Spleen (tissue), 11 donors: ENCODE measurements around the gene KCNQ1. TPM values are rescaled to one million over a fixed set of nuclear protein-coding genes. Genes with fewer than 3 reads are reported as not detected.

Experiments used
- DNase-seq: peaks from one replicate; pipeline ENCODE4 v3.0.0-alpha.2; 2020
- H3K27ac ChIP-seq, 8 donors: fragments of 200-600 bp; sonication (generic) in 7 of 8; 1 replicate in 4 of 8; 2 replicates in 4 of 8; pipeline versions ENCODE4 v1.5.0 to v1.8.0; 2016 to 2021; ENCODE audit warnings: inconsistent platforms in 4 of 8, mild to moderate bottlenecking in 4 of 8, moderate library complexity in 1 of 8
- H3K27me3 ChIP-seq, 7 donors: fragments of 200-600 bp; sonication (generic) in 6 of 7; replicated peaks in 1 of 7; 1 replicate in 4 of 7; 2 replicates in 3 of 7; pipeline versions ENCODE4 v1.5.0 to v1.8.0; 2016 to 2021; ENCODE audit warnings: inconsistent platforms in 3 of 7, mild to moderate bottlenecking in 1 of 7
- H3K36me3 ChIP-seq, 6 donors: fragments of 200-600 bp; sonication (generic) in 5 of 6; 1 replicate in 4 of 6; 2 replicates in 2 of 6; pipeline versions ENCODE4 v1.5.0 to v1.8.0; 2016 to 2021; ENCODE audit warnings: inconsistent platforms in 2 of 6
- H3K4me1 ChIP-seq, 6 donors: fragments of 200-600 bp; sonication (generic) in 5 of 6; 1 replicate in 3 of 6; 2 replicates in 3 of 6; pipeline versions ENCODE4 v1.5.0 to v1.8.0; 2016 to 2021; ENCODE audit warnings: inconsistent platforms in 3 of 6
- H3K4me3 ChIP-seq, 8 donors: fragments of 200-600 bp; sonication (generic) in 7 of 8; 1 replicate in 4 of 8; 2 replicates in 4 of 8; pipeline versions ENCODE4 v1.5.0 to v1.8.0; 2016 to 2021; ENCODE audit warnings: inconsistent platforms in 4 of 8, mild to moderate bottlenecking in 4 of 8, moderate library complexity in 2 of 8
- H3K9me3 ChIP-seq, 8 donors: fragments of 200-600 bp; sonication (generic) in 7 of 8; 1 replicate in 4 of 8; 2 replicates in 4 of 8; pipeline versions ENCODE4 v1.5.0 to v1.8.0; 2016 to 2021; ENCODE audit warnings: inconsistent platforms in 4 of 8
- POLR2A ChIP-seq, 3 donors: fragments of 450-650 bp; IDR thresholded peaks; one replicate each; pipeline ENCODE4 v1.5.1; 2017; ENCODE audit warnings: antibody characterized with exemption in 3 of 3, mild to moderate bottlenecking in 1 of 3
- POLR2AphosphoS5 ChIP-seq, 3 donors: sonication (generic); formaldehyde crosslinking; IDR thresholded peaks; one replicate each; pipeline ENCODE4 v1.5.1; 2017; ENCODE audit warnings: antibody characterized with exemption in 3 of 3
- WGBS, 5 donors: extraction: QIAGEN DNeasy Blood & Tissue Kit in 3 of 5; methylation state at CpG; one replicate each; pipeline versions ENCODE4 v1.1.5 to v1.1.7; 2013 to 2018; 5-methylcytosine and 5-hydroxymethylcytosine counted together
- intact Hi-C: fragments of 100-400 bp; cut with DNase I; formaldehyde crosslinking; loops from one replicate; pipeline ENCODE4 v1.15.0; 2023; ENCODE audit warnings: low total_unique reads
- polyA plus RNA-seq, 3 donors: library from polyadenylated mRNA; stranded (reverse); fragments of 200-250 nt; gene quantifications; one replicate each; pipeline ENCODE4 v1.2.1, GENCODE V29; 2013
- total RNA-seq, 7 donors: library from RNA; depleted of rRNA in 3 of 7; stranded (reverse); fragments of >200 nt in 3 of 7; fragmentation: NEBNext Ultra II Directional in 4 of 7; extraction: Animal tissue kit (Norgen Biotek cat#: 25700) in 4 of 7; gene quantifications; one replicate each; pipeline versions ENCODE4 v1.1.0 to v1.2.1, GENCODE V29; 2016 to 2021
- TF ChIP-seq, protein P1 (sequence below), 11 experiments: fragments of 200-600 bp in 7 of 11; fragments of 450-650 bp in 4 of 11; sonication (generic) in 4 of 11; IDR thresholded peaks in 8 of 11; conservative IDR thresholded peaks in 3 of 11; 1 replicate in 7 of 11; 2 replicates in 4 of 11; pipeline versions ENCODE4 v1.4.0 to v1.8.0; 2016 to 2021; ENCODE audit warnings: antibody characterized with exemption in 11 of 11, inconsistent platforms in 4 of 11, mild to moderate bottlenecking in 1 of 11
- donor health status: healthy with polysubstance abuse.
- donor health status: DM: no; HTN: no; CAD: no; lungs with moderate emphysema.
- donor health status: DM: no; HTN: no; CAD: no.
- donor health status: Bipolar disorder and iron deficiency.
- donor health status: healthy.
- donor health status: DM: no; HTN: no; CAD: no.
- donor health status: DM: yes; HTN: yes; CAD: no.

KCNQ1 gene
- total and polyA plus RNA-seq, 10 donors: 3.3 to 21.6 (median 13.5) TPM

DNA sequence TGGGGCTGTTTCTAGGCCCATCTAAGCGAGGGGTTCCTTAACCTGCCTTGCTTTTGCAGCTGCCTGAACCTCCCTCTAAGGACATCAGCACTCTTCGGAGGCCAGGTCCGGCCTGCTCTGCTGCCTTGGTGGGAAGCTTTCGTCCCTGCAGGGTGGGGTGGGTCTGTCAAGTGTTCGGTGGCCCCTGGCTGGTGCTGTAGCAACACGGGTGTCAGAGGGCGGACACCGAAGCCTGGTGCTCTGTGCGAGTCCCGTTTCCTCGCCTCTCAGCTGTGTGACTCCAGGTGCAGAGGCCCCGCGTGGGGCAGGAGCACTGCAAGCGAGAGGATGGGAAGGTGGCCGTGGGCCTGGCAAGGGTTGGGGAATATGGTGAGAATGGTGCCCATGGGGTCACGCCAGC lies 376.2 kb downstream of the KCNQ1 start:
- Histone ChIP-seq H3K27me3 (no peaks in the 10 kb centered on the region), H3K4me1 (peaks cover 0 to 18% (median 15%) of the 10 kb centered on the region in 6 donors), H3K27ac (no peak overlapping the region), H3K9me3 (peaks cover 0 to 74% (median 39%) of the 10 kb centered on the region in 8 donors), H3K4me3 (no peak overlapping the region), H3K36me3 (peaks cover 0 to 24% (median 0%) of the 10 kb centered on the region in 6 donors)
- peak; percentile 51 for DNase-seq
- no peak for TF ChIP-seq POLR2AphosphoS5 (IDR thresholded peaks at IDR 0.05)
- TF ChIP-seq, protein P1, sequence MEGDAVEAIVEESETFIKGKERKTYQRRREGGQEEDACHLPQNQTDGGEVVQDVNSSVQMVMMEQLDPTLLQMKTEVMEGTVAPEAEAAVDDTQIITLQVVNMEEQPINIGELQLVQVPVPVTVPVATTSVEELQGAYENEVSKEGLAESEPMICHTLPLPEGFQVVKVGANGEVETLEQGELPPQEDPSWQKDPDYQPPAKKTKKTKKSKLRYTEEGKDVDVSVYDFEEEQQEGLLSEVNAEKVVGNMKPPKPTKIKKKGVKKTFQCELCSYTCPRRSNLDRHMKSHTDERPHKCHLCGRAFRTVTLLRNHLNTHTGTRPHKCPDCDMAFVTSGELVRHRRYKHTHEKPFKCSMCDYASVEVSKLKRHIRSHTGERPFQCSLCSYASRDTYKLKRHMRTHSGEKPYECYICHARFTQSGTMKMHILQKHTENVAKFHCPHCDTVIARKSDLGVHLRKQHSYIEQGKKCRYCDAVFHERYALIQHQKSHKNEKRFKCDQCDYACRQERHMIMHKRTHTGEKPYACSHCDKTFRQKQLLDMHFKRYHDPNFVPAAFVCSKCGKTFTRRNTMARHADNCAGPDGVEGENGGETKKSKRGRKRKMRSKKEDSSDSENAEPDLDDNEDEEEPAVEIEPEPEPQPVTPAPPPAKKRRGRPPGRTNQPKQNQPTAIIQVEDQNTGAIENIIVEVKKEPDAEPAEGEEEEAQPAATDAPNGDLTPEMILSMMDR (IDR thresholded peaks at IDR 0.05 in 8 of 11, conservative IDR thresholded peaks at IDR 0.05 in 3 of 11): no peak
- intact Hi-C loops: no loop called here
- 89 to 95% (median 92%) methylated on average over 11 to 16 of the region's 16 CpGs for WGBS, 5 donors

DNA sequence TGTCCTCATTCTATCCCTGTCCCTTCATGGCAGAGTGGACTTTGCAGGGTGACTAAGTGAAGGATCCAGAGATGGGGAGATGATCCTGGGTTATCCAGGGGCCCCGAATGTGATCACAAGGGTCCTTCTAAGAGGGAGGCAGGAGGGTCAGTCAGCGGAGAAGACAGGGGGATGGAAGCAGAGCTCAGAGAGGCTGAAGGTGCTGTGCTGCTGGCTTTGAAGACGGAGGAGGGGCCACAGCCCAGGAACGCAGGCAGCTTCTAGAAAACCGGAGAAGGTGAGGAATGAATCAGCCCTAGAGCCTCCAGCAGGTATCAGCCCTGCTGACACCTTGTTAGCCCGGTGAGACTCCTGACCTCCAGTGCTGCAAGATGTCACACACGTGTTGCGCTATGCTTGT lies 377.1 kb downstream of the KCNQ1 start:
- Histone ChIP-seq H3K36me3 (peaks cover 0 to 19% (median 0%) of the 10 kb centered on the region in 6 donors), H3K27me3 (peaks cover 0 to 4% (median 0%) of the 10 kb centered on the region in 7 donors), H3K27ac (no peak overlapping the region), H3K4me1 (peaks cover 0 to 27% (median 23%) of the 10 kb centered on the region in 6 donors), H3K9me3 (peaks cover 0 to 65% (median 30%) of the 10 kb centered on the region in 8 donors), H3K4me3 (no peak overlapping the region)
- TF ChIP-seq, protein P1 (IDR thresholded peaks at IDR 0.05 in 8 of 11, conservative IDR thresholded peaks at IDR 0.05 in 3 of 11): no peak
- no peak for TF ChIP-seq POLR2A (IDR thresholded peaks at IDR 0.05)
- 86 to 93% (median 91%) methylated on average over 8 of the region's 8 CpGs for WGBS, 5 donors
- no peak for DNase-seq
- intact Hi-C loops: no loop called here

DNA sequence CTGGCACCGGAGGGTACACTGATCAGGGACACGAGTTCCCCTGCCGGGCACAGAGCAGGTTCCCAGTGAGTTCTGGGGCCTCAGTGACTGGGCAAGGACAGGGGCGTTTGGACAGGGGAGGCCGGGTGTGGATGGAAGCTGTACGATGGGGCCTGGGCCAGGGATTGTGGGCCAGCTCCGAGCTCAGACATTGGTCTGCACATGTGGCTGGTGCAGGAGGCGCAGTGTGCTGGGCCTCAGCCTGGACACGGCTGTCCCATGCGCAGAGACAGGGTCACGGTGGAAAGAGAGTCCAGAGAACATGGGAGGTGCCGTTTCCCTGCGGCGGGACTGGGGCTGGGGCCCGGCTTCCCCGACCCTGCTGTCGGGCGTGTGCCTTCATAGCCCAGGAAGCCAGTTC lies 380.0 kb downstream of the KCNQ1 start:
- TF ChIP-seq POLR2A (IDR thresholded peaks at IDR 0.05) (no peak), POLR2AphosphoS5 (IDR thresholded peaks at IDR 0.05) (no peak)
- TF ChIP-seq, protein P1 (IDR thresholded peaks at IDR 0.05 in 8 of 11, conservative IDR thresholded peaks at IDR 0.05 in 3 of 11): no peak
- peaks cover 0 to 4% (median 0%) of the 10 kb centered on the region in 7 donors for H3K27me3 ChIP-seq
- peaks cover 0 to 30% (median 24%) of the 10 kb centered on the region in 6 donors for H3K4me1 ChIP-seq
- intact Hi-C loops: no loop called here
- no peak for DNase-seq
- H3K27ac ChIP-seq: peak overlapping the region in 5 of 8 donors; percentile 13 to 84 (median 56)
- peaks cover 0 to 55% (median 29%) of the 10 kb centered on the region in 8 donors for H3K9me3 ChIP-seq
- no peak overlapping the region for H3K4me3 ChIP-seq
- WGBS, 5 donors: 64 to 81% (median 68%) methylated on average over 13 to 18 of the region's 18 CpGs
- peaks cover 0 to 9% (median 0%) of the 10 kb centered on the region in 6 donors for H3K36me3 ChIP-seq

DNA sequence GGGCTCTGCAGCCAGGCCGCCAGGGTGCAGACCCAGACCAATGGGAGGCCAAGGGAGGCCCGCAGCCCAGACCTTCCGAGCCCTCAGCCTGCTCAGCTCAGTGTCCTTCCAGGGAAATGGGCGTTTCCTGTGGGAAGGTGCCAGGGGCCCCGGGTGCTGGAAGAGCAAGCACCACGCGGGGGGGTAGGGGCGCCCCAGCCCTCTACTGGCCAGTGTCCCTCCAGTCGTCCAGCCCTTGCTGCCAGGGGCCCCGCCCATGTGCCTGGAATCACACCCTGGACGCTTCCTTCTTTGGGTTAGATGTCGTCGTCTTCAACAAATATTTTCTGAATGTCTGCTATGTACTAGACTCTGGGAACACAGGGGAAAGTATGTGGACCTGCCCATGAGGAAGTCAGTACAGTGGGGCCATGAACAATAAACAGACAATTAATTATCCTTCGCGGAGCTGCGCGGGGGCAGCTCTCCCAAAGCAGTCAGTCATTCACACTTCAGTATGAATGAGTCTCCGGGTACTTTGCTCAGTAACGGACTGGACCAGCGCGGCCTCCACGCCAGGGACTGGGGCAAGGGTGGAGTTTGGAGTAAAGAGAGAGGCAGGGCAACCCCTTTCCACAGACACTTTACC lies 380.6 kb downstream of the KCNQ1 start:
- H3K9me3 ChIP-seq: peaks cover 0 to 51% (median 28%) of the 10 kb centered on the region in 8 donors
- intact Hi-C loops: no loop called here
- H3K4me1 ChIP-seq: peaks cover 0 to 31% (median 24%) of the 10 kb centered on the region in 6 donors
- DNase-seq: no peak
- H3K4me3 ChIP-seq: peak overlapping the region in 1 of 8 donors; percentile 3
- peaks cover 0 to 9% (median 0%) of the 10 kb centered on the region in 6 donors for H3K36me3 ChIP-seq
- H3K27me3 ChIP-seq: peaks cover 0 to 4% (median 0%) of the 10 kb centered on the region in 7 donors
- peak overlapping the region in 6 of 8 donors; percentile 13 to 84 (median 51) for H3K27ac ChIP-seq
- 35 to 64% (median 51%) methylated on average over 15 to 22 of the region's 22 CpGs for WGBS, 5 donors
- TF ChIP-seq, protein P1 (IDR thresholded peaks at IDR 0.05 in 8 of 11, conservative IDR thresholded peaks at IDR 0.05 in 3 of 11): peak in 4 of 11 experiments; percentile 13 to 35 (median 26)
- peak; percentile 7 to 70 (median 62) for TF ChIP-seq POLR2AphosphoS5 (IDR thresholded peaks at IDR 0.05)
- TF ChIP-seq POLR2A (IDR thresholded peaks at IDR 0.05): no peak
